NCI-H446 treated with DMSO at 0.1 percent for 48 hours (cell line): ENCODE results near the gene ILKAP.

ENCODE experiments used
- DNase-seq: peaks from one replicate; lab custom pipeline; 2025; lab: John Stamatoyannopoulos, UW

The ILKAP gene, protein sequence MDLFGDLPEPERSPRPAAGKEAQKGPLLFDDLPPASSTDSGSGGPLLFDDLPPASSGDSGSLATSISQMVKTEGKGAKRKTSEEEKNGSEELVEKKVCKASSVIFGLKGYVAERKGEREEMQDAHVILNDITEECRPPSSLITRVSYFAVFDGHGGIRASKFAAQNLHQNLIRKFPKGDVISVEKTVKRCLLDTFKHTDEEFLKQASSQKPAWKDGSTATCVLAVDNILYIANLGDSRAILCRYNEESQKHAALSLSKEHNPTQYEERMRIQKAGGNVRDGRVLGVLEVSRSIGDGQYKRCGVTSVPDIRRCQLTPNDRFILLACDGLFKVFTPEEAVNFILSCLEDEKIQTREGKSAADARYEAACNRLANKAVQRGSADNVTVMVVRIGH

DNA sequence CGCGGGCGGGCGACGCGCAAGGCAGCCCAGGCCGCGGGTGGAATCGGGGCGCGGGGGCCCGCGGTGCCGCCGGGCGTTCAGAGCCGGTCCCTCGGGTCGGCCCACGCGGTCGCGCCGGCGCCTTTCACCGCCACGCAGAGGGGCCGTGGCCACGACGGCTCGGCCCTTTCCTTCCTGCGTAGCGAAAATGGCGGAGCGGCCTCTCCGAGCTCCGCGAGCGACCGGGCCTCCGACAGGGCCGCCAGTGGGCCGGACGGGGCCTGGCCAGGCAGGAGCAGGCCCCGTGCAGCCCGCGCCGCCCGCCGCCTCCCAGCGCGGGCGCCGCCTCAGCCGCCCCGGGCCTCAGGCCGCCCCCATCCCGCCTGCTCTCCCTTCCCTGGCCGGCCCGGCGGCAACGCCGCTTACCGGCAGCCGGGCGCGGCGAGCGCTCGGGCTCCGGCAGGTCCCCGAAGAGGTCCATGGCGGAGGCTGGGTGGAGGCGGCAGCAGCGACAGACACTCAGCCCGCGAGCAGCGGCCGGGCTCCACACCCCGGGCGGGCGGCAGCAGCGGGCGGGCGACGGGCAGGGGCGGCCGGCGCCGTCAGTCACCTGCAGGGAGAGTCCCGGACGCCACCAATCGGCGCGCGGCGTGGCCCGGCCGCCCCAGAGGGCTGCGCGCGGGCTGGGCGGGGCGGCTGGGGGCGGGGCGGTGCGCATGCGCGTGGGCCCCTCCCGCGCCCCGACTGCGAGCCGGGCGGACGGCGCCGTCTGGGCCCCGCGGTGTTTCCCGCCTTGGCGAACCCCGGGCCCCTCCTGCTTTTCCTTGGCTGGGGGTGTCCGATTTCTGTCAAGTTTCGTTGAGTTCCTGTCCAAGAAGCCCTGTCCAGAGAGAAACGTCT is at the start of gene ILKAP:
Gene ILKAP (minus strand): TSS at position 602 of the 879 bp plus-strand sequence. CDS start 142 bp downstream, at position 460.
- peak; percentile 66 for DNase-seq

DNA sequence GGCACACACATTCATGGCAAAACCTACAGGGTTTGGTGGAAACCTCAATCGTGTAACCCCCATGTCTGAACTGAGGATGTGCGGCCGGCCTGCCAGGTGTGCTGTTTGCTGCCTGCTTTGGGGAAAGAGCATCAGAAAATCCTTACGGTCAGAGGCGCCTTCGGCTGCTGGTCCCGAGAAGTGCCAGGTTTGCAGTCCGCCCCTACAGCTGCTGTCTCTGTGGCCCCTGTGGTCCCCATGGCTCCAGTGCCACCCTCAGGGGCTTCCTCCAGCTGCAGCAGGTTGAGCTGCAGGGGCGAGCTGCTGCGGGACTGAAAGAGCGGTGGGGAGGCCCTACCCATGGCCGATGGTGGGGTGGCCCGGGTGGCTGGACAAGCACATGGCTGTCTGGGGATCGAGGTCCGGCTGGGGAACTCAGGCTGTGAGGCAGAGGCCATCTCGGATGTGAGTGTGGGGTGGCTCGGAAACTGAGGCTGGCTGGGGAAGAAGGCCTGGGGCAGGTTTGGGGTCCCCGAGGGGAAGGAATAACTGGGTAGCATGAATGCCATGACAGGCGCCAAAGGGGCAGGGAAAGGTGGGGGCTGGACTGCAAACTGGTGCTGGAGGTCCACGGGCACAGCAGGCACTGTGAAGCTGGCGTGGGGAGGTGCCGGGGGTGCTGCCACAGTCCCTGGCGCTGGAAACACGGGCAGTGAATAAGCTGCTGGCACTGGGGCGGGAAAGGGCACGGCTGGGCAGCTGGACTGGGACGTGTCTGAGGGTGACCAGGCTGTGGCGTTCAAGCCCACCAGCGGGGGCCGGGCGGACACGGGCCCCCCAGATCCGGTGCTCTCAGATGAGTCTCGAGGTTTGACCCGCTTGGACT is 49.5 kb upstream of the ILKAP start:
- no peak for DNase-seq

DNA sequence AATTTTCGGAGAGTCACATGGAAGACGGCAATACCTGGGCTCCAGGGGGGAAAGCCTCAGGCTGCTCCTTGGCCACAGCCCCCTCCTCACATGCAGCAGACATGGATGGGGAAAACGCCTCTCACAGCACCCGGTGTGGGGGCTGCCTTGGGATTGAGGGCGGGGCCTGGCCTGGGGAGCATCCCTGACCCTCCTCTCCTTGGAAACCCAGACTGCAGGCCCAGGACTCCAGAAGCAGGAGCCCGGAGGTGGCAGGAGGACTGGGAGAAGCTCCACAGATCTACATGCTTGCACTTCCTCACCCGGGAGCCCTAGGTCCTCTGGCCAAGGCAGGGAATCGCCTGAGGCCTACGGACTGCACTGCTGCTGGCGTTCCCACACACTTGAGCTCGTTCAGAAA is 48.5 kb upstream of the ILKAP start:
- no peak for DNase-seq

DNA sequence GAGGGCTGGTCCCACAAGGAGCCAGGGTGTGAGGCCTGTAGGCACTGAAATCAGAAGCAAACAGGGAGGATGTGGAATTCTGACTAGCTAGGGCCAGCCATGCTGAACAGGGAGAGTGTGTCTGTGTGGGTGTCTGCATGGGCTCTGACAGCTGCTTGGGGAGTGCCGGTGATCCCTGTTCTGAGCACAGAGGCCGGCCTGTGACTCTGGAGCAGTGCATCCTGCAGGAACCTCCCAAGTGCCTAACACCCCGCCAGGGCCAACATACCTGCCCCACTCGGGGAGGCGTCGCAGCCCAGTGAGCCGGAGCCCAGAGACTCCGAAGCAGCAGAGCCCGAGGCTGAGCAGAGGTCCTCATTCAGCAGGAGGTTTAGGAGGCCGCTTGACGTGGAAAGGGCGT is 47.8 kb upstream of the ILKAP start:
- DNase-seq: no peak

DNA sequence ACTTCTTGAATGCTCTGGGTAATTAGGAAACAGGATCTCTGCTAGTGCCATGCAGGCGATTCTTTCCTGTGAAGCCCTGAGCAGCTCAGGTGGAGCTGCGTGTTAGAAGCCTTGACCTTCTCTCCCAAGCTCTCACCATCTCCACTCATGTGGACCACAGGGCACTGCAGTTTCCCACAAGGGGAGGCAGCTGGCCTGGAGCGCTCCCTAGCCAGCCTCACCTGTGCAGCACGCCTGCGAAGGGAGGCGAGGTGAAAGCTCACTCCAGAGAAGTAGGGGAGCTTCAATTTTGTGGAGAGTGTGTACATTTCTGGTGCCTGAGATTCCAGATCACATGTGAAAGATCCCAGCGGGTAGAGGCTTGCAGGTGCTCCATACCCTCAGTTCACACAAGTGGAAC is 47.4 kb upstream of the ILKAP start:
- DNase-seq: no peak

DNA sequence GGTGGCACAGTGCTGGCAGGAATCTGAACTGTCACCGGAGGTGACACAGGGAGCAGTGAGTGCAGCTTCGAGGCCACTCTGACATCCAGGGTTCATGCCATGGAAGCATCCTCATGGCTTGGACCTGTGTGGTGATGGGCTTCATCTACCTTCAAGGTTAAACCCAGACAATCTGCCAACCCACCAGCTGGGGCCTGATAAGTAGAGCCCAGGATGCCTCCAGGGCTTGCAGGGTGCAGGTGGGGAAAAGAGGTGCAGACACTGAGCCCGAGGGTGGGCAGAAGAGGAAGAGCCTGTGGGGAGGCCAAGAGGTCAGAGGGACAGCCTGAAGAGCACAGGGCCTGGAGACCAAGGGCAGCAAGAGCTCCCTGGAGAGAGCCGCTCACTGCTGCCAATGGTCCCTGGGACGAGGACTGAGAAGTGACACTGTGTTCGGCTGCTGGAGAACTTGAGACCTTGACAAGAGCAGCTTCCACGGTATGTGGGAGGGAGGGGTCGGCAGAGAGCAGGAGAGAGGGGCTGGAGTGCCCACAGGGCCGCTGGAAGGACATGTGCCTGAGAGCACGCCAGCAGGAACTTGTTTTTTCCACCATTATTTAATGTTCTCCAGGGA is 44.5 kb upstream of the ILKAP start:
- DNase-seq: no peak

DNA sequence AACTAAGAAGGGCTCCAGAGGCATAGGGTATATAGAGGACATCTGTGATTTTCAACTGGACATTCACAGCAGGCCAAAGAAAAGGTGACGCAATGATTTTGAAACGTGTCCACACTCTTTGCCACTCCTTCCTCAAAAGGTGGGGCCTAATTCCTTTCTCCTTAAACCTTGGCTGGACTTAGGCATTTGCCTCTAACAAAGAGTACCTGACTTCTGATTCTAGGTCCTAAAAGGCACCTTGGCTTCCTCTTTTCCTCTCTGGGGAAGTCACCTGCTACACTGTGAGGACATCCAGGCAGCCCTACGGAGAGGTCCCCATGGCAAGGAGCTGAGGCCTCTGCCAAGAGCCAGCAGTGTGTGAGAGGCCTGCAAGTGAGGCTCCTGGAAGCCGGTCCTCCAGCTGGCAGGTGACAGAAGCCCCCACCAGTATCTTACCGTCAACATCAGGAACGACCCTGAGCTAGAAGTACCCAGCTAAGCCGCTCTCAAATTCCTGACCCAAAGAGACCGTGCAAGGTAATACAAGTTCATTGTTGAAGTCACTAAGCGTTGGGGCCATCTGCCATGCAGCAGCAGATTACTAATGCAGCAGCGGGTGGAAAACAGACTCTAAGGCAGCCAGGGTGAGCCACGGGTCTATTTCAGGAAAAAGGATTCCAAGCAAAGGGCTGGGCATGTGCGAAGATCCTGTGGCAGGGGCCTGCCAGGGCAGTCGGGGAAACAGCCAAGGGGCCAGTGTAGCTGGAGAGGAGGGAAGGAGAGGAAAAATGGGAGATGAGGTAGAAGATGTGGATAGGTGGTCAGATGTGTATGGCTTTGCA is 43.7 kb upstream of the ILKAP start:
- DNase-seq: no peak

DNA sequence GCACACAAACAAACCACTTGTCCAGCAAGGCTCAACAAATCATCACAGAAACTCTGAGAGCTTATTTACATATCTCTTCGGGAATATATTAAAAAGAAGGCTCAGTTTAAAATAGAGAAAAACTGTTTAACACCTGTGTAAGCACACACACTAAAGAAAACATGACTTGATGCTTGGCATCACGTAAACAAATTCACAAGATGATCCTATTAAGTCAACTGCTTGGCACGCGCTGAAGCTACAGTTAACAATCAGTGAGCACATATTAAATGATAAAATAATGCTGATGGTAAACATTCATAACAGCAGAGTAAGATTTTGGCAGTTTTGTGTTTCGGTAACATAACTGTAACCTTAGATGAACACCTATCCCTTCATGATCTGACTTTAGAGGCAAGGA is 40.7 kb upstream of the ILKAP start:
- no peak for DNase-seq

DNA sequence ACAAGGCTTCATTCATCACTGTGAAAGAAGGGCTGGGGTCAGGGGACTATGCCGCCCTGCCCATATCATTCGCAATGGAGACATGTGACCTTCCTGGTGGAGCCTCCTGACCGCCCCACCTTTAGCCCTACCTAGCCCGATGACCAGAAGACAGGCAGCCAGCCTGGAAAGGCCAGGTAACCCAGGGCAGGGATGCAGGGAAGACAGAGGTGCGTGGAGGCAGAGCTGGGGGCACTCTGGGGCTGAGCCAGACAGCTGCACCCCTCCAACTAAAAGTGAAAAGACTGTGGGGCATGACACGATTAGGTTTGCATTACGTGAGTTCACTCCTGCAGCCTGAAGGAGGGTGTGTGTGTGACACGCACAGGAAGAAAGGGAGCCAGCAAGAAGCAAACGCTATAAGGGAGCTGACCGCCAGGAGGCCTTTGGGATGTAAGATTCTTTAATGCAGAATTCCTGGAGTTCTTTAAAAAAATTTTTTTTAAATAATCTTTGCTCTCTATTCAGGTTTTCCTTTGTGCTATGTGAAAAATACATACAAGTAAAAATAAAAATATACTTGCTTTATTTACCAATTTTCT is 40.1 kb upstream of the ILKAP start:
- no peak for DNase-seq

DNA sequence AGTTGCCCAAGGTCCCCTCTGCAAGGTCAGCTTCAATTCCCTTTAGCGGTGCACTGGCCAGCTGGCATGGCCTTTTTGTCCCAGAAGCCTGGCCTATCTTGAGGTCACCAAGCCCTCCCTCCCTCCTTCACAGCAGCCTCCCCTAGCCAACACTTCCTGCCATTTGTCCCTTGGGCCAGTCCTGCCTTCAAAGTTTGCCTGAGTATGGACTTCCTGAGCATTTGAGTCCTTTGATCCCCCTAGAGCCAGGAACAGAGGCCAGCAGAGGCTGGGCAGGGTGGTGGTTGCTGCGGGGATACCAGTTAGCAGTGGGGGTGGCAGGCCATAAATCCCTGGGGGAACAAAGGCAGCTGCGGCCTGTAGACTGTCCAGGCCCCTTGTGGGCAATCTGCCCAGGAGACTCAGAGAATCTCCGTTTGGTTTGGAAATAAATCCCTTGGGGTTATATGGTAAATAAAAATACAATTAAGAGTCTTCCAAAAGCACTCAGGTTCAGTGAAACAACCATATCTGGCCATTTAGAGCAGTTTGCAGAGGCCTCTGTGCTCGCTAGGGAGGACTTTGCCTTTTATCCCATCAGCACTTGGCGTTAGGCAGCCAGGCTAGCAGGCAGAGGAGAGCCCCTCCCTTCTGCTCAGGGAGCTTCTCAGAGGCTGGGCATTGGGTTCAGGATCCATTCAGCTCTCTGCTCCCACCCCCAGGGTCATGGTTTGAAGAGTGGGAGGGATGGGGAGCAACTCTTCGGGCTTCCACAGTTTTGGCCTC is 39.4 kb upstream of the ILKAP start:
- peak; percentile 57 for DNase-seq

DNA sequence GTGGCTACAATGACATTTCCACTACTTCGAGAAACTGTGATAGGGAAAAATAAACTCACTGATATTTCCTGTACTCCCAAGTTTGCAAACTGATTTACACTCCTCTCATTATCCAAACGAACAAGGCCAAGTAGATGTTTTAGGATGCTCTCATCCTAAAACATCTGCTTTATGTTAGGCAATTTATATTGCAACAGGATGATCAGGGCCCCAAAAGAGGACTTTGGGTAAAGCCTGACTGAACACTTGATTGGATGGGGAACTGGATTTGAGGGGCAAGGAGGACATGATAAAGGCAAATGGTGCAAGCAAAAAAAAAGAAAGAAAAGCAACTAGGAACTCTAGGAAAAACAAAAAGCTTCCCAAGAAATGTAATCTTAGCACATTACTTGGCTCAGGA is 38.5 kb upstream of the ILKAP start:
- DNase-seq: no peak

DNA sequence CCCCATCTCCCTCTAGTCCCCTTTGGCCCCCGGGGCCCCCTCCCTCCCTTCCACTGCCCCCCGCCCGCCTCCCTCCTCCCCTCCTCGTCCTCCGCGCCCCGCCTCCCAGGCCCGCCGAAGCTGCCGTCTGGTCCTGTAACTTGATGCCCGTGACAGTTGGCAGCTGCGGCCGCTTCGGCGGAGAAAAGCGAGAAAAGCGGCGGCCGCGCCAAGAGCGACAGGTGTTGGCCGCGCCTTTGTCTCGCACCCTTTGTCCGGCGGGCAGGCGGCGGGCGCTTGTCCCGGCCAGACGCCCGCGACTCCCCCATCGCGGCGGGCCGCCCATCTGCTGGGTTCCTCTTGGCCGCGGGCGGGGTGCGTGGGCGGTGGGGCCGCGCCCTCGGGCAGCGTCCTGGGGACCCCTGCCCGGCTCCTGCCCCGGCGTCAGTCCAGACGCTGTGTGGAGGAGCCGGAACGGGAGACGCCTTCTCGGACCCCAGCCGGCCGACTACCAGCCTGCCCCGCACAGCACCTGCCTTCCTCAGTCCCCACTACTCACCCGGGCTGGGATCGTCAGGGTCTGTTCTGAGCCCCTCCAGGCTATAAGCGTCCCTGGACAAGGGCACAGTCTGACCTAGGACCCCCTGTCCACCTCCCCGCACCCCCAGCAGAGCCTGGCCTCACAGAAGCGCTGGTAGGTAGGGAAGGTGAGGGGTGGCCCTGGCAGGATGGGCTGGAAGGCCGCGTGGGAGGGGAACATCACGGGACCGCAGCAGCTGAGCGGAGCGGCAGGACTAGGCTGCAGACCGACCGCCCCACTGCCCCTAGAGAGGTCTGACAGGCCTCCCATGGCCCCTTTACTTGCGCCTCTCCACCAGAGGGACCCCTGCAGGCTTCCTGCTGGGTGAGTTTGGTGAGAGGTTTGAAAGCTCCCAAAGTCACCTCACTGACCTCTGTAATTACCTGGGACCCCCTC is 37.5 kb upstream of the ILKAP start:
- peak; percentile 84 for DNase-seq

DNA sequence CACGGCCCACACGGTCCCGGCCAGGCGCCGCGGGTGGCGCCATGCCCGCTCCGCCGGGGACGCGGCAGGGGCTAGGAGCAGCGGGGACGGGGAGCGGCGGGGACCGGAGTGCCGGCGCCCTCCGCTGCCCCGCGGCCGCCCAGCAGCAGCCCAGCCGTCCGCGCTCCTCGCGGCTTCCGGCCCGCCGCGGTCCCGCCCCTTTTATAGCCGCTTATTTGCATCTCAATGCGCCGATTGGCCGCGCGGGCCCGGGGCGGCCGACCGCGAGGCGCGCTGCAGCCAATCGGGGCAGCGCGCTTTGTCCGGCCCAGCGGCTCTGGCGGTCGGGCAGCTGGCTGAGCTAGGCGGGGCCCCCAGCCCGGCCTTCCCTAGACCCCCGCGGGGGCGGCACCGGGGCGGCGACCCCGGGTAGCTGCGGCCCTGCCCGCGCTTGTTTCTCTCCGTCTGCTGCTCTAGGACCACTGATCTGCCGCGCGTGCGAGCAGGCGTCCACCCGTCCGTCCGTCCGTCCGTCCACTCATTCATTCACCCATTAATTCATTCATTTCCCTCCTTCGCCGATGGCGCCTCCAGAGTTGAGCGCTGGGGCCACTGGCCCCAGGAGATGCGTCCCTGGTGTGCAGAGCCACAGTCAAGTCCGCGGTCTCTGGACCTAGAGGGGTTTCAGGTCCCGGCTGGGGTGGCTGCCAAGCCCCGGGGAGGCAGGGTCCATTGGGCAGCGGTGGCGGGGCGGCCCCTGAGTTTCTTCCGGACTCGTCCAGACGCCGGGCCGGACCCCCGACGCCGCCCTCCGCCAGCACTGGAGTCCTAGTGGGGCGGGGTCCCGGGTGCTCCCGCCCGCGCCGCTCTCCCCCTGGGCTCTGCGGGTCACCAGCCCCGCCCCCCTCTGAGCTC is 36.6 kb upstream of the ILKAP start, which contains the start of gene HES6:
Gene HES6 (minus strand): TSS at position 176 of the 894 bp plus-strand sequence. CDS start 133 bp downstream, at position 43.
- DNase-seq: peak; percentile 89

DNA sequence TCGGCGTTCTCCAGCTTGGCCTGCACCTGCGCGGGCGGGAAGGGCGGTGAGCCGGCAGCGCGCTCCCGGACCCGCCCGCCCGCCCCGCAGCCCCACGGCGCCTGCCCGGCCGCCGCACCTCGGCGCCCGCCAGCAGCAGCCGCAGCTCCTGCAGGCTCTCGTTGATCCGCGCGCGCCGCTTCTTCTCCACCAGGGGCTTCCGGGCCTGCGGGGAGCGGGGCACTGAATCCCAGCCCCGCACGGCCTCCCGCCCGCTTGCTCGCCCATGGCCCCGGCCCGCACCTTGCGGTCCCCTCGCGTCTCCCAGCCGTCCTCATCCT is 36.0 kb upstream of the ILKAP start:
- no peak for DNase-seq

DNA sequence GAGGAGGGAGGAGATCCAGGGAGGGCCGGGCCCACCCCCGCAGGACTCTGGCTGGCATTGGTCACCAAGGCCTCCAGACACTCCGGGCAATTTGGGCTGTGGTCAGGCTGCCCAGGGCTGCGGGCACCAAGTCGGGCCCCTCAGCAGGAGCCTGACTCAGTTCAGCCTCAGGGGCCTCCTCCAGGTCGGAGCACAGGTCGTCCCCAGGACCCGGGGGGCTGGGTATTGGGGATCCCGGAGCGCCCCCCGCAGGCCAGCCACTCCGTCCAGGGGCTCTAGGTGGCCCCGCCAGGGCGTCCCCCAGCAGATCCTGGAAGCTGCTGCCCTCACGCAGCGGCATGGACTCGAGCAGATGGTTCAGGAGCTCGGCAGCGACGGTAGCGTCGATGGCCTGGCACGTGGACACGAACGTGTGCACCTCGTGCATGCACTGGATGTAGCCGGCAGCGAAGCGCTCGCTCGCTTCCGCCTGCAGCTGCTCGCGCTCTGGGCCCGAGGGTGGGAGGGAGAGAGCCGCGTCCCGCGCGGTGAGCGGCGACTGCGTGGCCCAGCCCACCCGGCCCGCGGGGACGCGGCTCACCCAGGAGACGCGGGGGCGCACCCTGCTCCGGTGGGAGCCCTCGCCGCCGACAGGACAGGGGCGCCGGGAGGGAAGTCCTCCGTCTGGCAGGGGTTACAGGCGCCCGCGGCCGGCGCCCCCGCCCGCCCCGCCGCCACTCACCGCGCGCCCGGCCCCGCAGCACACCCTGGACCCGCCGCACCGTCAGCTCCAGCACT is 35.5 kb upstream of the ILKAP start:
- no peak for DNase-seq

DNA sequence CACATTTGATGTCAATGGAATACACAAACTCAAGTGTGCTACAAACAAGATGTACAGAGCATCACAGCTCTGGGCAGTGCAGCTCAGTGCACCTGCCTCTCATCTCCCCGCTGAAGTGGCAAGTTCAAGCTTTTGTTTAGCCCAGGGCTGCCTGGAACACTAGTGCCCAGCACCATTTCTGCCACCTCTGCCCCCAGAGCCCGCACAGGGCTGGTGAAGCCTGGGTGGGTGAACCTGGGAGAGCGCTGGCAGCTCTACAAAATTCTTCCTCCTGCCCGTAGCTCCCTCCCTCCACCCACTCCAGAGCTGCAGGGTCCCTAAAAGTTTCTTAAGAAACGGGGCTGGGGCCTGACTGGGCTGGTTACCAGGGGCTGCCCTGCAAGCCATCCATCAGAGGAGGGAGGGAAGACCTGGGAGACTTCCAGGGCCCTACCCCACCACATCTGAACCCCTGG is 34.8 kb upstream of the ILKAP start:
- no peak for DNase-seq
